HG02973 (cell line): ENCODE results near the gene JAKMIP3.

Experiments used
- ATAC-seq: cut with Tn5 transposase; IDR thresholded peaks from one replicate; pipeline ENCODE4 v1.9.1; 2021; ENCODE audit warnings: moderate library complexity; ENCODE audit not compliant: unreplicated experiment

The JAKMIP3 gene

DNA sequence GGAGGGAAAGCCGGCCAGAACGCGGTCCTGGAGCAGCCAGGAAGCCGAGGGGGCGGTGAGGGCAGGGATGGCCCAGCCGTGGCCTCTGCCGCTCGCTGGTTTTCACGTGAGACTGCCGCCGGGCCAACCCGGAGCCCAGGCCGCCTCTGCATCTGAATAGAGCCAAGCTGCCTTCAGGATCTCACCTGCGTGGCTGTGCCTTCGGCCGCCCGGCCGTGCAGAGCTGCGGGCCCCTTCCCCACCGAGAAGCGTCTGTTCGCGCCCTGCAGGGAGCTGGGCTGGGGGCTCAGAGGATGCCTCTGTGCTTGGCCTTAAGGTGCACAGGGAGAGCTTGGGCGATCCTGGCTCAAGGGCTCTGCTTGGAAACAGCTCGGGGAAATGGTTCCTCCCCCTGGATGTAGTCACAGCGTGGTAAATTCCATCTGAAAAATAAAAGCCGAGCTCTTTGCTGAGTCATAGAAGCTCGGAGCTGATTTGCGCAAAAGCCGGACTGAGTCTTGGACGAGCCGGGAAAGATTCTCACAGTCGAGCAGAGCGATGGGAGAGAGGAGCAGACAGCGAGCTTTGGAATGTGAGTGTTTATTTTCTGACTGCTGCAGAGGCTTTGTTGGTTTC, at the start of gene JAKMIP3:
JAKMIP3 (plus strand) TSS at position 456 of the 615 bp plus-strand sequence. CDS start 38,863 bp downstream, outside the sequence.
- no peak for ATAC-seq

DNA sequence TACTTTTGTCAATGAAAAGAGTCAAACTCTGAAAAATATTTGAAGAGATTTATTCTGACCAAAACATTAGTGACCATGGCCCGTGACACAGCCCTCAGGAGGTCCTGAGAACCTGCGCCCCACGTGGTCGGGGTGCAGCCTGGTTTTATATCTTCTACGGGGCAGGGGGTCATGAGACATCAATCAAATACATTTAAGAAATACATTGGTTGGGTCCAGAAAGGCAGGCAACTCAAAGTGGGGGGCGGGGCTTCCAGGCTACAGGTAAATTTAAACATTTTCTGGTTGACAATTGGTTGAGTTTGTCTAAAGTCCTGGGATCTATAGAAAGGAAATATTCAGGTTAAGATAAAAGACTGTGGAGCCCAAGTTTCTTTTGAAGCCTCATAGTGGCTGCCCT, 49.2 kb upstream of the JAKMIP3 start:
- no peak for ATAC-seq

DNA sequence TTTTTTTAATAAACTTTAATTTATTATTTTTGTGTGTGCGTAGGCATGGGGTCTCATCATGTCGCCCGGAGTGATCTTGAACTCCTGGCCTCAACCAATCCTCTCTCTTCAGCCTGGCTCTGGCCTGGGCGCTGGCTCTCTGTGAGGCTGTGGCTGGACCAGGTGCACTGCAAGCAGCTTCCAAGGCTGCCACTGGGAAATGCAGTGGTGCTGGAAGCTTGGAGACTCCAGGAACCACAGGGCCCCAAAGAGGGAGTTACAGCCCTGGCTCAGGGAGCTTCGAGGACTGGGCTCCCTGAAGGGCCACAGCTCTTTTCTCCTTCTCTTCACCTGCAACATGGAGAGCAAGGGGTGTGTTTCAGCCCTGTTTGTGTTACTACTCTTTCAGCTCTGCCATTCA, 47.3 kb upstream of the JAKMIP3 start:
- no peak for ATAC-seq

DNA sequence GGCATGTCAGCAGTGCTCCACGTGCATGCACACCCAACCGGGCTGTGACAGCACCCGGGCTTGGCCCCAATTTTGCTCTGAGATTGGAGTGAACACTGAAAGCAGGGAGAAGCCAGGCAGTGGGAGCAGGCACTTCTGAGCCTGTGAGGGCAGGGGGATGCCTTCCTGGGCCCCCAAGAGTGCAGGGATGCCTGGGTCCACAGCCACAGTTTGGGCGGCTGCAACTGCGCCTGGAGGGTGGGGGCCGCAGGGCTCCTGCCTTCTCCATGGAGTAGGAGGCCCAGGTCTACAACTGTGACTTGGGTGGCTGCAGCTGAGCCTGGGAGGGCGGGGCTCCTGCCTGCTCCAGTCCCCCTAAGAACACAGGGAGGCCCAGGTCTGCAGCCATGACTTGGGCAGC, 46.4 kb upstream of the JAKMIP3 start:
- no peak for ATAC-seq

DNA sequence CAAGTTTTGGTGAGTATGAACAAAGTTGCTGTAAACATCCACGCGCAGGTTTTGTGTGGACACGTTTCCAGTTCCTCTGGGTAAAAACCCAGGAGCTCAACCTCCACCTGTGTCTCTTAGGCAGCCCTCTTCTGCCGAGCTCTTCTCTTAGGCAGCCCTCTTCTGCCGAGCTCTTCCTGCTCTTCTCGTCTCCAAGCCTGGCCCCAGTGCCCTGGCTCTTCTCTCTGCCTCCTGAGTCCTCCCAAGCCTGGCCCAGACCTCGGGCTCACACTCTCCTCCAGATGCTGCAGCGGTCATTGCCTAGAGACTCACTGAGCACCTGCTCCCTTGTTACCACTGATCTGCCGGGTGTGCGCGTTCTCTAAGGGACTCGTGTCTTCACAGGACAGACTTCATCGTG, 45.3 kb upstream of the JAKMIP3 start:
- no peak for ATAC-seq

DNA sequence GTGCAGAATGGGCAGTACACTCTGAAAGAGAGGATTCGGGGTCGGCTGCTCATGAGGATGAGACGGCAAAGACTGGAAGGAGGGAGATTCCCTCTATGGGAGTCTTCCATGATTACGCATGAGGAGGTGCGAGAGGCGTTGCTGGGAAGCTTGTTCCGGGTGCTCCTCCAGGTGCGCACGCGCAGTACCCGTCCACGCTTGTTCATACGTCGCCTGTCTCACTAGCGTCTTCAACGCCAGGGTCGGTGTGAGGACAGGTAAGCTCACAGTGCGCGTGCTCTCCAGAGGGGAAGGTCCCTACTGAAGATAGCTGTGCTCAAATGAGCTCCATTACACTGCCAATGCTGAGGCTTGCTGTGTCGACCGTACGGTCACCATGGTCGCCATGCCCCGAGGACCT, 44.7 kb upstream of the JAKMIP3 start:
- no peak for ATAC-seq

DNA sequence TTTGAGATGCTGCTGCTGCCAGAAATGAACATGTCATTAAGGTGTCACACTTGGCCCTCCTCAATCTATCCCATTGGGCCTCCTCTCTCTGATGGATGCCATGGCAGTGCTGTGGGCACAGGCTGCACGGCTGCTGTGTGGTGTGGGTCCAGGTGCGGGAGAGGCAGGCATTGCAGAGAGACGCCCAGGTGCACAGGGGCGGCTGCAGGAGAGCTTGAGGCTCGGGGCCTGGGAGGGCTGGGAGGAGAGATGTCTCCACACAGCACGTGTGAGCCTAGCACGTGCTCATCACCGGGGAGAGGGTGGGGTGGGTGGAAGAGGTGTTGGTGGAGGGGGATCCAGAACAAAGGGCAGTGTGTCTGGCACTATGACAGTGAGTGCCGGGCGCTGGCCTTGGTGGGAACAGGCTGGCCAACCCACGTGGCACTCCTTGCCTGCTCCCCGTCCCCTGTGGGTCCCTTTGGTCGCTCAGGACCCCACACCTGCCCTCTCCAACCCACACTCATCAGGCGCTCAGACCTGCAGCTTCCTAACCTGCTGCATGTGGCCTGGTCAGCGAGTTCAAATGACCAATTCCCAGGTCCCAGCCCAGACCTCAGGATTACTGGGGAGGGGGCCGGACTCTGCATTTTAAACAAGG, 44.1 kb upstream of the JAKMIP3 start:
- no peak for ATAC-seq

DNA sequence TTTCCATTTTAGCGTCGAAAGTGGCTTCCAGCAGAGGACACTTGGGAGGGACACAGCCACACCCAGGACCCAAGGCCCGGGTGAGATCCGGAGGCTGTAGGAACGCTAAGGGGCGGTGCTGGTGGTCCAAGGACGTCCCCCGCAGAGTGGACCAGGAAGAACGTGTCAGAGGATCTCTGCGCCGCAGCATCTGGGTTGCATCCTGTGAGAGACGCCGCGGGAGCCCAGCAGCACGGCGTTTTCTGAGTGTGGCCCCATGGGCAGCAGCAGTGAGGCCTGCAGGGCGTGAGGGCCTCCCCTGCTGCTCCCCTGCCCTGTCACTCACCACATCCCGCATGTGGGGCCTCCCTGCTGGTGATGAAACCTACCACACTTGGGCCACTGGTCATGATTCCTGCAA, 43.5 kb upstream of the JAKMIP3 start:
- ATAC-seq: no peak

DNA sequence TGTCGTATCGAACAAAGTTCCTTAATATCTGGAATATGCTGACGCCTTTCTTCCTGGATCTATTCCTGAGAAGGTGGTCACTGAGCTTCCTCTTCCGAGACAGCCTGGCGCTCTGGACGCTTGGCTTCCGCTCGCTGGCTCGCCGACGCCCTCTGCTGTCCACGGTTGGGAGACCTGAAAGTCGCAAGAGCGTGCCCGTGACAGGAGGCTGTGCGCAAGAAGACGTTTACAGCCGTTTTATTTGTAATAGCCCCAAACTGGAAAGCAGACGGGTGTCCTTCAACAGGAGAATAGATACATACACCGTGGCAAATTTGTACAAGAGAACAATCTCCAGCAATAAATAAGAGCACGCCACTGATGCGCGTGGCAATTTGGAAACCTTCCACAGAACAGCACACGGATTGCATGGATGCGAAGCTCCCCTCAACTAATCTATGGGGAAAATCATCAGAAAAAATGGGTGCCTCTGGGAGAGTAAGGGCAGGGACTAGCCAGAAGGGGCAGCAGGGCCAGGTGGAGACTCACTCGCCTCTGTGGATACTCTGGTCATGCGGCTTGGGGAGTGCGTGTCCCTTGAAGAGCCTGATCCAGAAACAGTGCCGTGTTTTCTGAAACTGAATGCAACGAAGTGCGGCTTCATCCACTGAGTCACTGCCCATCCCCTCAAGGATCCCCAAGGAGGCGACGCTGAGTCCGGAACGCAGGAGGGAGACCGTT, 42.5 kb upstream of the JAKMIP3 start:
- ATAC-seq: peak; percentile 91

DNA sequence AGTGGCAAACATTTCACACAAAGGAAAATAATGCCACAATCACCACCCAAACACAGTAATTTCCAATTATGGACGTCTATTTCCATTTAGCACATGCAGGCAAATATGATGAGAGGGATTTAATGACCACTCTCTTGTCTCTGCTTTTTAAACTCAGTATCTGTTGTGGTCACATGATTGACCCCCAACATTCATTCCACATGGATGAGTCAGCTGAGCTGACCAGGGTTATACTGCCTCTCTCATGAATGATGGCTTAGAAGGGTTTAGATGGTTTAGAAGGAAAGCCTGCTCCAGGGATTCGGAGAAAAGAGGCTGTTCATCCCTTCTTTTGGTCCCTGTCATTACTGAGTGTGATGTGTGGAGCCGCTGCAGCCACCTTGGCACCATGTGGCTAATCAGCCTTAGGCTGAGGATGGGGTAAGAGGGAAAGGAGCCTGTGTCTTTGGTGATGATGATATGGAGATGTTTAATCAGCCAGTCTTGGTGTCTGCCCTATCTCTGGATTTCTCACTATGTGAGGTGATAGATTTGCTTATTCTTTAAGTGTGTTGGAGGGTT, 38.2 kb upstream of the JAKMIP3 start:
- no peak for ATAC-seq

DNA sequence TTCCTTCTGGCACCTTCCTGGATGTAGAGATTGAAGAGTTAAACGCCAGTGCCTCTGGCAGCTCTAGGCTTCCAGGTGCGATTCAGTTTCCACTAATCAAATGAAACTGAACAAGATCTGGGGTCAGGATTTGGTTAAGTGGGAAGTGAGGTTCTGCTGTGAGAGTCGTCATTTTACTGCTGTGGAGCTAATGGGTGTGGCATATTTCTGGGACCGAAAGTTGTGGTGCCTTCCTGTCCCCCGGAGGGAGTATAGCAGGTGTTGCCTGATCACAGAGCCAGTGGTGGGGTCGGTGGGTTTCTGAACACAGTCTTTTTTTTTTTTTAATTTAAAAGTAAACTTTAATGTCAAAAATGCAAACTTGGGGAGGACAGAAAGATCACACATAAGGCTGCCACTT, 37.0 kb upstream of the JAKMIP3 start:
- no peak for ATAC-seq

DNA sequence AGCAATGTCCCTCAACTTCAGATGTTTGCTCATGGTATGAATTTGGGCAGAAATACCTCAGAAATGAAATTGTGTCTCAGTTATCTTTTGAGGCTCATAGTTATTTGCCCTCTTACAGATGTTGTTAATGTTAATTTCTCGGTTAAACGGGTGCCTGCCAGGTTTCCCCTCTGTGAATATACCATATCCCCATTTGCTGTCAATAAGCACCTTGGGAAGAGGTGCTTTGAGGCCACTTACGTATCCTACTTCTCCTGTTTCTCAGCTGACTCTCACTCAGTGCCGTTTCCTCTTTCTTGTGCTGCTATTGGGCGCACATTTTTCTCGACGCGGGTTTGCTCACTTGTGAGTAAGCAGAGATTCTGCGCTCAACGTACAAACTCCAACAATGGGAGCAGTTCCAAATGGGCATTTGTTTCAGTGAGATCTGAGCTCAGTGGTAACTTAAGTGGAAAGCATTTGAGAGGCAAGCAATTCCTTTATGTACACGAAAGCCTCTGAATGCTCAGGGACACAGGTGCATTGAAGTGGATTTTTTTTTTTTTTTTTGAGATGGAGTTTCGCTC, 34.8 kb upstream of the JAKMIP3 start:
- no peak for ATAC-seq

DNA sequence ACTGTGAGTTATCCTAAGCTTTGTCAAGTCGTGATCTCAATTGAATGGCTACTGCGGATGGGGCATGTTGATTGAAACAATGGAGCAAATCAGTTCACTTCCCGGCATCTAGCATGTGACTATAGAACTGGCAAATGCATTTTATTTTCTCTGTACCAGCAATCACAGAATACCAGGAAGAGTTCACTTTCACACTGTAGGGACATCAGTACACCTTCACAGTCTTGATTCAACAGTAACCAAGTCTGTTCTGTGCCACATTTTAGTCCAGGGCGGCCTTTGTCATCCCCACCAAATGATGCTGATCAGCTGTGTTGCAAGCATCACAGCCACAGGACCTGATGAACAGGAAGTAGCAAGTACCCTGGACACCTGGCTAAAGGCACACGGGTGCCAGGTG, 32.1 kb upstream of the JAKMIP3 start:
- ATAC-seq: no peak

DNA sequence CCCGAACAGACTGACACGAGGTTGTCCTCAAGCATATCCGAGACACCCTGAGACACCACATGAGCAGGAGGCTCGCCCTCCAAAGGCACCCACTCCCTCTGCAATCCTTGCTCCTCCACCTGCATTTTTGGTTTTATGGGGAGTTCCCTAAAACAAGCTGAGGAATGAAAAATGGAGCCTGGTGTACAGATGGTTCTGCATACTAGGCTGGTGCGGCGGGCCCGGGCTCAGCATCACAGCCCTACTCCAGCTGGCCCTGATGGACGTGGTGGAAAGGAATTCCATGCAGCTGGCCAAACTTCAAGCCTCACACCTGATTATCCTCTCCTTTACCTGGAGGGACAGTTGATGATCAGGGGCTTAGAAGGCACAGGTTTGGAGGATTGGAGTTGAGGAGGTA, 30.3 kb upstream of the JAKMIP3 start:
- no peak for ATAC-seq

DNA sequence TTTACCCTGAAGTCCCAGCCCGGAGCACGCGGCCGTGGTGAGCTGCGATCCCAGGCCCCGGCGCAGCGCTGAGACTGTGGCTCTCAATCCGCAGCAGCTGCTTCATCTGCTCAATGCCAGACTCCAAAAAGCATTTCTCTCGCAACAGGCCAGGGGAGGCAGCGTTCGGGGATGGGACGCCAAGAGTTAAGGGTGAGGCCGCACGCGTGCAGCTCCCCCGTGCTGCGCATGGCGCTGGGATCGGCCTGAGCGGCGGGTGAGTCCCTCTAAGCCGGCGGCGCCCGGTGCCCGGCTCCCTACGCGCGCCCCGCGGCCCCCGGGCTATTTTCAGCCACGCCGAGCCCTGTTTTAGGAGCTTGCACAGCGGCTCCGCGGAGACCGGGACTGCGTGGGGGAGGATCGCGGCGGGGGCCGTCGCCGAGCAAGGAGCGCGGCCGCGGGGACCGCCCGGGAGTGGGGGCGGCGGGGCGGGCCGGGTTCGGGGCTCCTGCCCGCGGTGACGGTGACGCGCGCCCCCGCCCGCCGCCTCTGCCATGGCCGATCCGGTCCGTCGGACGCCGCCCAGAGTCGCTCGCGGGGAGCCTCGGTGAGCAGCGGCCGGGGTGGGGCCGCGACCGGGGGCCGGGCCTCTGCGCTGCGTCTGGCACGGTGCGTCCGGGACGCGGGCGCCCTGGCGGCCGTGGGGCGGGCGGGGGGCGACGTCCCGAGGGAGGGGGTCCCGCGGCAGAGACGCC, 29.4 kb upstream of the JAKMIP3 start:
- ATAC-seq: no peak

DNA sequence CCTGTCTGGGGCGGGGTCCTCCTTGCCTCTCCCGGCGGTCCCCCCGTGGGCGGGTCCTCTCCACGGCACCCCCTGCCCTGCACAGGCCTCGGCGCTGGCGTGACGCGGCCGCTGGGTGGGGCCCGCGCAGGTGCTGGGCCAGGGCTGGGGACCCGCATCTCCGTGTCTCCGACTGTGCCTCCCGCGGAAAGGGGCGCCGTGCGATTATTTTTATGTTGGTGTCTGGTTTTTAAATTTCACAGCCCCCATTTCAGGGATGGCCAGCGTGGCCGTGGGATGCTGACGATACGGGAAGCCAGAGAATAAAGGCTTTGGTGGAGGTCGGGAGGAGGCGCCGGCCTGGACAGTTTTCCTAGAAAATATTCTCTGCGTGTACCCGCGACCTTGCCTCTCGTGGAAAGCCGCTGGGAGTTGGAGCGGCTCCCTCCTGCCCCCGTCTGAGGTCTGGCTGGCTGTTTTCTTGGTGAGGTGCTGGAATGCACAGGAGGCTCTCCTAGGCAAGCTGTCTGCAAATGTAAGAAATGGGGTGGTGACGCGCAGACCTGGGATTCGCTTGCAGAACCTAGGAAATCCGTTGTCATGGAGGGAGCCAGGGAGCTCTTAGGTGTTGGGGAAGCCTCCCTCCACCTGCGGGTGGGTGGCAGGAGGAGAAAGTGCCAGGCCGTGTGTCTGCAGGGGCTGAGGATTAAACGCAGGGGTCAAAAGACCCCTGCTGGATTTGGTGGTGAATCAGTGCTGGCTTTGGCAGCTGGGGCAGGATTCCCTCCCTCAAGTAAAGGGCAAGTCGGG, 28.7 kb upstream of the JAKMIP3 start:
- ATAC-seq: no peak

DNA sequence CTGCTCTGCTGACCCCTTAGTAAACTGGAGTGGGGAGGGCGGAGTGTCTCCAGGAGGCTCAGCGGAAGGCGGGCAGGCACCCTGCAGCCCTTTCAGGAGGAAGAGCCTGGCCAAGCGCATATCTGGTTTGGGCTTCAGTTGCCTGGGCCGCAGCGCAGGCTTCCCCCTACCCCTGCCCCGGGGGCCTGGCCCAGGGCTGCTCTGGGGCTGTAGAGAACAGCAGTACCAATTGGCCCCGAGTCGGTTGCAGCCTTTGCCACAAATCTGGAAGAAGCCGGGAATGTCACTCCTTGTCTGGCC, 28.1 kb upstream of the JAKMIP3 start:
- no peak for ATAC-seq

DNA sequence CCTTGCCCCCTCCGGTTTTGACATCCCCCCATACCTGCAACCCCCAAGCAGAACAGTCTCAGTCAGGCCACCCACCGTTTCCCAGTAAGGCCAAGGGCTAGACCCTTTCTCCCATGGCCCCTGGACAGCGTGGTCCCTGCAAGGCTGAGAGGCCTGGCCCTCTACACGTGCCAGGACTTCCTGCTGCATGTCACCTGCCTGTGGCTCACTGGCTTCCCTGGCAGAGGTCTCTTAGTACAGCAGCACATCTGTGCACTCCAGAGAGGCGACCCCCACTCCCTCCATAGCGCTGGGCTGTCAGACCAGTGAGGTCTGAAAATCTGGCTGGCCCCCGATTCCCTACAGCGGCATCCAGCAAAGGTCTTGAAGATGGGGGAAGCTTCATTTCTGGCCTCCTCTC, 26.4 kb upstream of the JAKMIP3 start:
- no peak for ATAC-seq

DNA sequence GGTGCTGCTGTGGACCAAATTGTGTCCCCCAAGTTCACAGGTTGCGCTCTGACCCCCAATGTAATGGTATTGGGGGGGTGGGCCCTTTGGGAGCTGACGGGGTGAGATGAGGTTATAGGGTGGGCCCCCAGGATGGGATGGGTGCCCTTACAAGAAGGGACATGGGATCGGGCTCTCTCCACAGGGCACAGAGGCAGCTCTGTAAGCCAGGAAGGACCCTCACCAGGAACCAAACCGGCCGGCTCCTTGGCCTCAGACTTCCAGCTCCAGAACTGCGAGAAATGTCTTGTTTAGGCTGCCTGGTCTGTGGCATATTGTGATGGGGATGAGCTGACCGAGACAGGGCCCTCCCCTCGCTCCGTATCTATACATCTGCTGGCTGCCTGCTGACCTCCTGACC, 25.7 kb upstream of the JAKMIP3 start:
- no peak for ATAC-seq

DNA sequence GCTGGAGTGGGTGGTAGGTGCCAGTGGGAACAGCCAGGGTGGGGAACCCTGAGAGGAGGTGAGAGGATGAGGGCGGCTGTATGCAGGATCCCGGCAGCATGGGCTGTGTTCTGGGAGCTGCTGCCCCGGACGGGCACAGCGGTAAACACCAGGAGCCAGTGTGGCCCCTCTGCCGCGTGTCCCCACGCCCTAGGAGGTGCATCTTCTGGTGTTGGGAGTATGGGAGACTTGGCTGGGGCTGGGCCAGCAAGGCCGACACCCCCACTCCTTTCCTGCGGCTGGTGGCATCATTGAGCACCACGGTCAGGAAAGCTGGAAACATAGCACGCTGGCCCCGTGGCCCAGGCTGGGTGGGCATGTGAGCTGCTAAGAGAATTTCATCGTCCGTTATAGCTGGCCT, 24.4 kb upstream of the JAKMIP3 start:
- ATAC-seq: no peak
